Left lung (tissue), 10 donors: ENCODE results near the gene ZNF865. TPM values are rescaled to one million over a fixed set of nuclear protein-coding genes. Genes with fewer than 3 reads are reported as not detected.

Source experiments
- ATAC-seq: fragments of 200-7000 bp; cut with Tn5 transposase; one replicate; pipeline ENCODE4 v1.9.1; 2020; ENCODE audit warnings: moderate library complexity
- DNase-seq, 4 donors: peaks; one replicate each; pipeline ENCODE4 v3.0.0-alpha.2; 2013 to 2020
- H3K27ac ChIP-seq, 2 donors: fragments of 200-600 bp; sonication (generic) in 1 of 2; one replicate each; pipeline versions ENCODE4 v1.5.0 to v1.8.0; 2020 to 2021
- H3K27me3 ChIP-seq, 2 donors: fragments of 200-600 bp; sonication (generic) in 1 of 2; one replicate each; pipeline versions ENCODE4 v1.5.0 to v1.8.0; 2020 to 2021
- H3K36me3 ChIP-seq, 2 donors: fragments of 200-600 bp; sonication (generic) in 1 of 2; one replicate each; pipeline versions ENCODE4 v1.5.0 to v1.8.0; 2020 to 2021
- H3K4me1 ChIP-seq, 2 donors: fragments of 200-600 bp; one replicate each; pipeline ENCODE4 v1.8.0; 2021
- H3K4me3 ChIP-seq, 2 donors: fragments of 200-600 bp; sonication (generic) in 1 of 2; one replicate each; pipeline versions ENCODE4 v1.5.0 to v1.8.0; 2020 to 2021; ENCODE audit warnings: mild to moderate bottlenecking in 1 of 2
- H3K9me3 ChIP-seq, 2 donors: fragments of 200-600 bp; sonication (generic) in 1 of 2; one replicate each; pipeline versions ENCODE4 v1.5.0 to v1.8.0; 2020 to 2021
- intact Hi-C, 2 donors: fragments of 100-400 bp; cut with DNase I; formaldehyde crosslinking; loops; one replicate each; pipeline versions ENCODE4 v1.11.2 to v1.14.2; 2022
- polyA plus RNA-seq, 6 donors: library from polyadenylated mRNA; unstranded; fragments of 120-200 nt; gene quantifications; one replicate each; pipeline ENCODE4 v1.2.1, GENCODE V29; 2013; ENCODE audit not compliant: insufficient read length in 6 of 6
- total RNA-seq, 2 donors: library from RNA; stranded (reverse); fragmentation: NEBNext Ultra II Directional; extraction: Animal tissue kit (Norgen Biotek cat#: 25700); gene quantifications; one replicate each; pipeline ENCODE4 v1.2.1, GENCODE V29; 2021
- TF ChIP-seq, protein P1 (sequence below), 2 donors: fragments of 200-600 bp; sonication (generic) in 1 of 2; IDR thresholded peaks; one replicate each; pipeline versions ENCODE4 v1.5.0 to v1.8.0; 2021; ENCODE audit warnings: antibody characterized with exemption in 2 of 2
- donor health status: DM: no; HTN: yes; CAD: no.
- donor health status: DM: no; HTN: no; CAD: no.

Gene ZNF865
- total and polyA plus RNA-seq, 8 donors = 5.9 to 16.1 (median 10.0) TPM

DNA sequence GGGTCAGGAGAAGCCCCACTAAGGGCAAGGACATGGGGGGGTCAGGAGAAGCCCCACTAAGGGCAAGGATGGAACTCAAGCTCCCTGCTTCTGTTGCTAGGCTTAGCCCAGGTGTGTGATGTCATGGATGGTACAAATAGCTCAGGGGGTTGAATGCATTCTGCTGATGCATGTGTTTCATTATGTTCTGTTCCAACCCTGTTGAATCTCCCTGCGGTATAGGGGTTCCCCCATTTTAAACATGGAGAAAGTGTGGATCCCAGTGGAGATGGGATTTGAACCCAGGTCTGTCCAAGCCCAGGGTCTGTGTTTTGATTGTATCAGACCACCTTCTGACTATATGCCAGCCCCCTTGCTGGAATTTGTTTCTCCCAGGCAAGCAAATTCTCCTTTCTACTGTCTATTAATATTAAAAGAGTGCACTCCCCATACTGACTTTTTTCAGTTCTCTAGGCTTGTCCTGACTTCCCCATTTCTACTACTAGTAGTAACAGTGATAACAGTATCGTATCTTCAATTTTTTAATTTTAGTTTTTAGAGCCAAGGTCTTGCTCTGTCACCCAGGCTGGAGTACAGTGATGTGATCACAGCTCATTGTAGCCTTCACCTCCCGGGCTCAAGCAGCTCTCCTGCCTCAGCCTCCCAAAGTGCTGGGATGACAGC lies 6.7 kb downstream of the ZNF865 start:
- Histone ChIP-seq H3K36me3 (peaks cover 0 to 61% of the 10 kb centered on the region in 2 donors), H3K4me1 (peaks cover 0 to 41% of the 10 kb centered on the region in 2 donors), H3K4me3 (no peak overlapping the region), H3K27me3 (no peaks in the 10 kb centered on the region), H3K27ac (no peak overlapping the region), H3K9me3 (no peaks in the 10 kb centered on the region)
- intact Hi-C loops = no loop called here
- TF ChIP-seq, protein P1, sequence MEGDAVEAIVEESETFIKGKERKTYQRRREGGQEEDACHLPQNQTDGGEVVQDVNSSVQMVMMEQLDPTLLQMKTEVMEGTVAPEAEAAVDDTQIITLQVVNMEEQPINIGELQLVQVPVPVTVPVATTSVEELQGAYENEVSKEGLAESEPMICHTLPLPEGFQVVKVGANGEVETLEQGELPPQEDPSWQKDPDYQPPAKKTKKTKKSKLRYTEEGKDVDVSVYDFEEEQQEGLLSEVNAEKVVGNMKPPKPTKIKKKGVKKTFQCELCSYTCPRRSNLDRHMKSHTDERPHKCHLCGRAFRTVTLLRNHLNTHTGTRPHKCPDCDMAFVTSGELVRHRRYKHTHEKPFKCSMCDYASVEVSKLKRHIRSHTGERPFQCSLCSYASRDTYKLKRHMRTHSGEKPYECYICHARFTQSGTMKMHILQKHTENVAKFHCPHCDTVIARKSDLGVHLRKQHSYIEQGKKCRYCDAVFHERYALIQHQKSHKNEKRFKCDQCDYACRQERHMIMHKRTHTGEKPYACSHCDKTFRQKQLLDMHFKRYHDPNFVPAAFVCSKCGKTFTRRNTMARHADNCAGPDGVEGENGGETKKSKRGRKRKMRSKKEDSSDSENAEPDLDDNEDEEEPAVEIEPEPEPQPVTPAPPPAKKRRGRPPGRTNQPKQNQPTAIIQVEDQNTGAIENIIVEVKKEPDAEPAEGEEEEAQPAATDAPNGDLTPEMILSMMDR (IDR thresholded peaks at IDR 0.05) = no peak
- ATAC-seq (no peak), DNase-seq (no peak)

DNA sequence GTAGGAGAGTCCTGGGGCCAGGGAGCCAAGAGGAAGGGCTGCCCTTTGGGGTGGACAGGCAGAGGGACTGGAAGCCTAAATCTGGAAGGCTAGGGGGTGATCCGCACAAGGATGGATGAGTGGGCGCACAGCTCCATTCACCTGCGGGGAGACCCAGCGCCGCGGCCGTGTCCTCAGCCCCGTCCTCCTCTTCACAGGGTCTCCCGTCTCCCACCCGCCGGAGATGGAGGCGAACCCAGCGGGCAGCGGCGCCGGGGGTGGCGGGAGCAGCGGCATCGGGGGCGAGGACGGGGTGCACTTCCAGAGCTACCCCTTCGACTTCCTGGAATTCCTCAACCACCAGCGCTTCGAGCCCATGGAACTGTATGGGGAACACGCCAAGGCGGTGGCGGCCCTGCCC lies 7.9 kb downstream of the ZNF865 start:
- ATAC-seq (no peak), DNase-seq (no peak)
- Histone ChIP-seq H3K27ac (no peak overlapping the region), H3K4me3 (no peak overlapping the region), H3K27me3 (no peaks in the 10 kb centered on the region), H3K36me3 (peaks cover 0 to 69% of the 10 kb centered on the region in 2 donors), H3K4me1 (peaks cover 0 to 38% of the 10 kb centered on the region in 2 donors), H3K9me3 (no peaks in the 10 kb centered on the region)
- intact Hi-C loops = no loop called here
- TF ChIP-seq, protein P1 (IDR thresholded peaks at IDR 0.05) = no peak

DNA sequence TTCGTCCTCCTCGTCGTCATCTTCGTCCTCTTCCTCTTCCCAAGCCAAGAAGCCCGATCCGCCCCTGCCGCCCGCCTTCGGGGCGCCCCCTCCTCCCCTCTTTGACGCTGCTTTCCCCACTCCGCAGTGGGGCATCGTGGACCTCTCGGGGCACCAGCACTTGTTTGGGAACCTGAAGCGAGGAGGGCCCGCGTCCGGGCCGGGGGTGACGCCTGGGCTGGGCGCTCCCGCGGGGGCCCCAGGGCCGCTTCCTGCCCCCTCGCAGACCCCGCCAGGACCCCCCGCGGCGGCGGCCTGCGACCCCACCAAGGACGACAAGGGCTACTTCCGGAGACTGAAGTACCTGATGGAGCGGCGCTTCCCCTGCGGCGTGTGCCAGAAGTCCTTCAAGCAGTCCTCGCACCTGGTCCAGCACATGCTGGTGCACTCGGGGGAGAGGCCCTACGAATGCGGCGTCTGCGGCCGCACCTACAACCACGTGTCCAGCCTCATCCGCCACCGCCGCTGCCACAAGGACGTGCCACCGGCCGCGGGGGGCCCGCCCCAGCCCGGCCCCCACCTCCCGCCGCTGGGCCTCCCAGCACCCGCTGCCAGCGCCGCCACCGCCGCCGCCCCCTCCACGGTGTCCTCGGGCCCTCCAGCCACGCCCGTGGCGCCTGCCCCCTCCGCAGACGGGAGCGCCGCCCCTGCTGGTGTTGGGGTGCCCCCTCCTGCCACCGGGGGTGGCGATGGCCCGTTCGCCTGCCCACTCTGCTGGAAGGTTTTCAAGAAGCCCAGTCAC lies 8.7 kb downstream of the ZNF865 start:
- Histone ChIP-seq H3K9me3 (no peaks in the 10 kb centered on the region), H3K27ac (no peak overlapping the region), H3K36me3 (peaks cover 0 to 64% of the 10 kb centered on the region in 2 donors), H3K4me3 (no peak overlapping the region), H3K4me1 (peaks cover under 1 to 38% of the 10 kb centered on the region in 2 donors), H3K27me3 (no peaks in the 10 kb centered on the region)
- TF ChIP-seq, protein P1 (IDR thresholded peaks at IDR 0.05) = no peak
- intact Hi-C loops = no loop called here
- ATAC-seq = no peak
- DNase-seq = no peak

DNA sequence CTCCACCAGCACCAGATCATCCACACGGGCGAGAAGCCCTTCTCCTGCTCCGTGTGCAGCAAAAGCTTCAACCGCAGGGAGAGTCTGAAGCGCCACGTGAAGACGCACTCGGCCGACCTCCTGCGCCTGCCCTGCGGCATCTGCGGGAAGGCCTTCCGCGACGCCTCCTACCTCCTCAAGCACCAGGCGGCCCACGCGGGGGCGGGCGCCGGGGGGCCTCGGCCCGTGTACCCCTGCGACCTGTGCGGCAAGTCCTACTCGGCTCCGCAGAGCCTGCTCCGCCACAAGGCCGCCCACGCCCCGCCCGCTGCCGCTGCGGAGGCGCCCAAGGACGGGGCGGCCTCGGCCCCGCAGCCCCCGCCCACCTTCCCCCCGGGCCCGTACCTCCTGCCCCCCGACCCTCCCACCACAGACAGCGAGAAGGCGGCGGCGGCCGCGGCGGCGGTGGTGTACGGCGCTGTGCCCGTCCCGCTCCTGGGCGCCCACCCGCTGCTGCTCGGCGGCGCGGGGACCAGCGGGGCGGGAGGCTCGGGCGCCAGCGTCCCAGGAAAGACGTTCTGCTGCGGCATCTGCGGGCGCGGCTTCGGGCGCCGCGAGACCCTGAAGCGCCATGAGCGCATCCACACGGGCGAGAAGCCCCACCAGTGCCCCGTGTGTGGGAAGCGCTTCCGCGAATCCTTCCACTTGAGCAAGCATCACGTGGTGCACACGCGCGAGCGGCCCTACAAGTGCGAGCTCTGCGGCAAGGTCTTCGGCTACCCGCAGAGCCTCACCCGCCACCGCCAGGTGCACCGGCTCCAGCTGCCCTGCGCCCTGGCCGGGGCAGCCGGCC lies 9.5 kb downstream of the ZNF865 start:
- Histone ChIP-seq H3K27ac (no peak overlapping the region), H3K4me3 (no peak overlapping the region), H3K9me3 (no peaks in the 10 kb centered on the region), H3K27me3 (no peaks in the 10 kb centered on the region), H3K36me3 (peaks cover 0 to 57% of the 10 kb centered on the region in 2 donors), H3K4me1 (peaks cover 8 to 41% of the 10 kb centered on the region in 2 donors)
- ATAC-seq = no peak
- intact Hi-C loops = no loop called here
- TF ChIP-seq, protein P1 (IDR thresholded peaks at IDR 0.05) = no peak
- DNase-seq = no peak
